Muscle of leg (tissue), 11 donors: Measurements from ENCODE around the gene SLIT3. TPM values are rescaled to one million over a fixed set of nuclear protein-coding genes. Genes with fewer than 3 reads are reported as not detected.
"Not testable (repeated sequence)": the region's sequence is repeated elsewhere in the genome, so short reads cannot be mapped to it uniquely, and the experiment has no call there.

Experiments used
- DNase-seq: peaks from one replicate; pipeline ENCODE4 v3.0.0; 2013
- H3K27ac ChIP-seq: one replicate; pipeline ENCODE4 v1.5.1; 2013; ENCODE audit warnings: mild to moderate bottlenecking, low read length, control low read depth
- H3K27me3 ChIP-seq: one replicate; pipeline ENCODE4 v1.6.1; 2013; ENCODE audit warnings: low read length; ENCODE audit not compliant: control insufficient read depth, insufficient read depth
- H3K36me3 ChIP-seq: one replicate; pipeline ENCODE4 v1.6.1; 2013; ENCODE audit warnings: low read length; ENCODE audit not compliant: control insufficient read depth, insufficient read depth
- H3K4me1 ChIP-seq: one replicate; pipeline ENCODE4 v1.6.1; 2013; ENCODE audit warnings: low read length; ENCODE audit not compliant: control insufficient read depth, insufficient read depth
- H3K4me3 ChIP-seq: one replicate; pipeline ENCODE4 v1.5.1; 2013; ENCODE audit warnings: low read length, control low read depth
- H3K9me3 ChIP-seq: replicated peaks from 2 replicates; pipeline ENCODE4 v1.6.1; 2013; ENCODE audit warnings: low read depth, low read length; ENCODE audit not compliant: control insufficient read depth
- WGBS: methylation state at CpG from one replicate; pipeline ENCODE4 v1.1.5; 2013; ENCODE audit warnings: missing lambda C conversion rate; ENCODE audit not compliant: insufficient coverage; 5-methylcytosine and 5-hydroxymethylcytosine counted together
- polyA plus RNA-seq, 8 donors: library from polyadenylated mRNA; unstranded; fragments of 120-200 nt; gene quantifications; one replicate each; pipeline versions ENCODE4 v1.2.1 to v1.2.3, GENCODE V29; 2013; ENCODE audit warnings: inconsistent platforms in 1 of 8, low replicate concordance in 1 of 8; ENCODE audit not compliant: insufficient read length in 8 of 8, insufficient read depth in 1 of 8
- total RNA-seq: library from RNA; stranded (reverse); fragments of 120-200 nt; gene quantifications from one replicate; pipeline ENCODE4 v1.2.4, GENCODE V29; 2013

Gene SLIT3
- total and polyA plus RNA-seq, 9 donors, result 5.2 to 36.4 (median 12.2) TPM

- not testable (repeated sequence) for H3K27me3 ChIP-seq, DNase-seq, H3K27ac ChIP-seq, H3K36me3 ChIP-seq, H3K4me1 ChIP-seq, H3K4me3 ChIP-seq, H3K9me3 ChIP-seq
- no CpG with 5 or more reads among the region's 9 CpGs for WGBS
Observed at GRCh38 chr5:169140215-169140614, 160.7 kb downstream of the SLIT3 start.

- no peak overlapping the region for H3K27ac ChIP-seq
Observed at GRCh38 chr5:169139480-169140050, 161.4 kb downstream of the SLIT3 start.

DNA sequence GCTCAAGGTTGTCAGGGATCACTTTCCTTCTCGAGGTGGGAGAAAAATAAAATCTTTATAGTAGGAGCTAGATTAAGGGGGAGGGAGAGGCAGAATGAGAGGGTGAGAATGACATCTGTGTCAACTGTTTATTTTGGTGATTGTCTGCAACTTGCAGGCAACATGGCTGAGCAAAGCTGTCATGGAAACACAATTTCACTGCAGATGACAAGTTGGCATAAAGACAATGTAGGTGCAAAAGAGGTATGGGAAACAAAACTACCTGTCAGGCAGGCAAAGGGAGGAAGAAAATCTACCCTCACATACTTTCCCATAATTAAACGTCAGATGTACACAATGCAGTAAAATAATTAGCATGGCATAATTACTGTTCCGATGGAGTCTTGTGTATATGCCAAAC lies 167.4 kb downstream of the SLIT3 start:
- Histone ChIP-seq H3K36me3 (no peaks in the 10 kb centered on the region), H3K4me3 (no peak overlapping the region), H3K4me1 (no peaks in the 10 kb centered on the region), H3K27me3 (no peaks in the 10 kb centered on the region), H3K9me3 (no peaks in the 10 kb centered on the region), H3K27ac (no peak overlapping the region)
- DNase-seq, result no peak
- 60% methylated on average over 1 of the region's 3 CpGs for WGBS

More at GRCh38 chr5:169139480-169140050, 161.4 kb downstream of the SLIT3 start:
- no peaks in the 10 kb centered on the region for H3K9me3 ChIP-seq
- H3K4me3 ChIP-seq, result no peak overlapping the region
- H3K4me1 ChIP-seq, result peaks cover 10% of the 10 kb centered on the region
- DNase-seq, result peak; percentile 54
- H3K27me3 ChIP-seq, result no peaks in the 10 kb centered on the region
- WGBS, result 20% methylated on average over 1 of the region's 6 CpGs
- no peaks in the 10 kb centered on the region for H3K36me3 ChIP-seq

DNA sequence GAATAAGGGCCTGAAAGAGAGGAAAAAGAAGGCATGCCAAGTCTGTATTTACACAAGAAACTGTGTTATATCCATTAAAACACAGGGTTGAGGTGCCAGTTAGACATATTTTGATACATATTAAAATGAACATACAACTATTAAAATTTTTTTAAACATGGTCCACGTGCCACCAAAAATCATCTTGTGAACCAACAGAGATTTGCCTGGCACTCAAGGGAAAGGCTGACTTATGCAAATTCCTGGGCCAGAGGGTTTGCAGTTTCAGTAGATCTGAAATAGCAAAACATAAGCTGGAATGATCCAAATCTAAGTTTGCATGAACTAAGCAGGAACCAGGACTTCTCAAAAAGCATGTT lies 168.7 kb downstream of the SLIT3 start:
- H3K36me3 ChIP-seq, result no peaks in the 10 kb centered on the region
- 43% methylated on average over 1 of the region's 1 CpG for WGBS
- DNase-seq, result no peak

GRCh38 chr5:169131616-169132301 lies 169.2 kb downstream of the SLIT3 start:
- no peak for DNase-seq
- WGBS, result 20% methylated on average over 3 of the region's 4 CpGs
- Histone ChIP-seq H3K36me3 (no peaks in the 10 kb centered on the region), H3K4me3 (no peak overlapping the region), H3K27me3 (no peaks in the 10 kb centered on the region), H3K27ac (no peak overlapping the region), H3K4me1 (no peaks in the 10 kb centered on the region), H3K9me3 (no peaks in the 10 kb centered on the region)

More for the DNA sequence above, 168.7 kb downstream of the SLIT3 start:
- Histone ChIP-seq H3K9me3 (no peaks in the 10 kb centered on the region), H3K4me3 (no peak overlapping the region), H3K4me1 (no peaks in the 10 kb centered on the region), H3K27me3 (no peaks in the 10 kb centered on the region), H3K27ac (no peak overlapping the region)

- no peak for DNase-seq
- 90% methylated on average over 6 of the region's 9 CpGs for WGBS
Observed at GRCh38 chr5:169128679-169129078, 172.3 kb downstream of the SLIT3 start.

GRCh38 chr5:169127431-169127830 lies 173.5 kb downstream of the SLIT3 start:
- 43% methylated on average over 1 of the region's 4 CpGs for WGBS
- no peak overlapping the region for H3K27ac ChIP-seq

More at GRCh38 chr5:169128679-169129078, 172.3 kb downstream of the SLIT3 start:
- no peaks in the 10 kb centered on the region for H3K36me3 ChIP-seq
- H3K27me3 ChIP-seq, result no peaks in the 10 kb centered on the region
- H3K9me3 ChIP-seq, result no peaks in the 10 kb centered on the region
- H3K27ac ChIP-seq, result no peak overlapping the region
- no peaks in the 10 kb centered on the region for H3K4me1 ChIP-seq
- no peak overlapping the region for H3K4me3 ChIP-seq

GRCh38 chr5:169126481-169127021 lies 174.4 kb downstream of the SLIT3 start:
- Histone ChIP-seq H3K4me1 (no peaks in the 10 kb centered on the region), H3K27me3 (no peaks in the 10 kb centered on the region), H3K4me3 (no peak overlapping the region), H3K27ac (no peak overlapping the region), H3K36me3 (no peaks in the 10 kb centered on the region), H3K9me3 (no peaks in the 10 kb centered on the region)
- DNase-seq, result no peak
- WGBS, result 59% methylated on average over 3 of the region's 3 CpGs

More at GRCh38 chr5:169127431-169127830, 173.5 kb downstream of the SLIT3 start:
- DNase-seq, result no peak
- Histone ChIP-seq H3K9me3 (no peaks in the 10 kb centered on the region), H3K4me3 (no peak overlapping the region), H3K4me1 (no peaks in the 10 kb centered on the region), H3K36me3 (no peaks in the 10 kb centered on the region), H3K27me3 (no peaks in the 10 kb centered on the region)

DNA sequence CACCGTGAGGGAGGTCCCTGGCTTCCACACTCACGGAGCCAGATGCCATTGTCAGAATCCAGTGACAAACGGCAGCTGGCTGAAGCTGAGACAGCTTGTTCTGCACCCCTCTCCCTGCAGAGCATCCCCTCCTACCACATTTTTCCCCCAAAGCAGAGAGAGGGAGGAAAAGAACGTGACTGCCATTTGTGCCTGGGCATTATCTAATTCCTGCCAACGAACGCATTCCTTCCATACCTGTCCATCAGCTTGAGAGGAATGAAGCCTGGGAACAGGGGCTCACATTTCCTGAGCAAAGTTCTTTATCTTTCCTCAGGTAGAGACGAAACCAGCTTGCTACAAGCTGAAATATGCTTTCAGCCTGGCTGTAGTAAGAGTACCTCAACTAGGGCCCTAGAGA lies 175.4 kb downstream of the SLIT3 start:
- Histone ChIP-seq H3K4me1 (no peaks in the 10 kb centered on the region), H3K27ac (no peak overlapping the region), H3K27me3 (no peaks in the 10 kb centered on the region), H3K4me3 (no peak overlapping the region), H3K9me3 (no peaks in the 10 kb centered on the region), H3K36me3 (no peaks in the 10 kb centered on the region)
- WGBS, result 27% methylated on average over 3 of the region's 7 CpGs
- DNase-seq, result no peak

- WGBS, result no CpG with 5 or more reads among the region's 1 CpG
- no peaks in the 10 kb centered on the region for H3K4me1 ChIP-seq
- no peak overlapping the region for H3K4me3 ChIP-seq
- no peaks in the 10 kb centered on the region for H3K9me3 ChIP-seq
- H3K36me3 ChIP-seq, result no peaks in the 10 kb centered on the region
- no peak overlapping the region for H3K27ac ChIP-seq
- no peaks in the 10 kb centered on the region for H3K27me3 ChIP-seq
- DNase-seq, result no peak
Observed at GRCh38 chr5:169122951-169123350, 178.0 kb downstream of the SLIT3 start.
